Skin of body (tissue), 2 donors: Measurements from ENCODE around the gene FAM216B. TPM values are rescaled to one million over a fixed set of nuclear protein-coding genes. Genes with fewer than 3 reads are reported as not detected.
A peak's percentile ranks its signal among the peaks of the same experiment; 100 is the strongest.
"Not testable (repeated sequence)": the region's sequence is repeated elsewhere in the genome, so short reads cannot be mapped to it uniquely, and the experiment has no call there.

Source experiments
- DNase-seq: peaks from one replicate; lab custom pipeline; 2025; lab: John Stamatoyannopoulos, UW
- total RNA-seq: library from RNA; depleted of rRNA; stranded (reverse); fragments of >200 nt; gene quantifications from one replicate; pipeline ENCODE4 v1.2.3, GENCODE V29; 2014

The FAM216B gene
- total RNA-seq, 1 donor from 2014 or later = not detected

- no peak for DNase-seq
Measured at GRCh38 chr13:42780044-42780443, 1.3 kb upstream of the FAM216B start.

DNA sequence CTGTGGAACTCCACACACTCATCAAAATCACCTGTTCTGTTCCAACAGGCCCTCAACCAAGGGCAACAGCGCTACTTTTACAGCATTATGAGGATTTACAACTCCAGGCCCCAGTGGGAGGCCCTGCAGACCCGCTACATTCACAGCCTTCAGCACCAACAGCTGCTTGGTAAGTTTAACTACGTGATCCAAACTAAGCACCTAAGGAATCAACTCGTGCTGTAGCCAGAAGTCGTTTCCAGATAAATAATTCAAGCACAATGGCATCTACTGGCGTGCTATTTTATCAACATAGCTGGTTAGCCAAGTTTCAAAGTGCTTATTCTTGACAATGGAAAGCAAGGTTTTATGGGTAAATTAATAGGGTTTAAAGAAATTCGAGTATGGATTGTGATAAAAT, 5.3 kb downstream of the FAM216B start:
- DNase-seq = no peak

DNA sequence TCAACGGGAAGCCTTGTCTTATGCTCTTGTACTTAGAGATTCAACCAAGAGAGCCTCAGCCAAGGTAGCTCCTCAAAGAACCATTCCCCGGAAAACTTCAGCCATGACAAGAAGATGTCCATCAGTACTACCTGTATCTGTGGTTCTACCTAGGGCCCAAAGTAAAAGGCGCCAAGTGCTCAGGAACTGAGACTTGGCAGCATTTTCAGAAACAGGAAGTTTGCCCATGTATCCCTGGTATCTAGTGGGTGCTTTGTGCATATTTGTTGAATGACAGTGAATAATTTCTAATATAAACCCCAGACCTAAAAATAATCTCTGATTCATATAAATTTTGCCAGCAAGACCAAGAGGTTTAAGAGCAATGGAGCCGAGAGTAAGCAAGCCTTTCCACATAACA, 7.2 kb downstream of the FAM216B start:
- DNase-seq = no peak

- no peak for DNase-seq
Measured at GRCh38 chr13:42792154-42792553, 10.8 kb downstream of the FAM216B start.

DNA sequence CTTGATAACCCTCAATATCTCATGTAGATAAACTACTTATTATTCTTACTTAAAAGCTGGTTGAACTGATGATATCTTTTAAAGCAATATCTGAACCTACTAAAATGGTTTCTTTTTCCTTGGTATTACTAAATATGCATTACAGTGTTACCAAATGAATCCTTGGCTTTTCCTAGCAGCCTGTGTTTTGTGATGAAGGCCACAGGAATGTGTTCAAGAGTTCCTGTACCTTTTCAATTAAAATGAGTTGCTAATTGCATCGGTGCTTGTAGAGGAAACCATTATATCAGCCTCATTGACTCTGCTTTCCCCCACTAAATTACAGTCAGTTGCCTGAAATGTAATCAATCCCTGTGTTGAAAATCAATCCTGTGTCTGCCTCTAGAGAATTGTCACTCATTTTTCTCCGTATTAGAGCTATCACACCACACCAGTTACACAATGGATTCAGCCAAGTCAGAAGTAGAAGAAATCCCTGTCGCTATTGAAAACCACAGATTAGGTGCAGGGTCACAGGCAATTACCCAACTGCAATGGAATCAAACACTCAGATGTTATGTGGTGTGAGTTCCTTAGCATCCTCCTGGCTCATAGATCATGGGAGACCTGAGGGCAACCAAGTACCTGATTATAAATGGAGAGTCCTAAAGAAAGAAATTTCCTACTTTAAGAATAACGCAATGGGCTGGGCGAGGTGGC, 13.3 kb downstream of the FAM216B start:
- no peak for DNase-seq

- no peak for DNase-seq
Measured at GRCh38 chr13:42795666-42796065, 14.3 kb downstream of the FAM216B start.

DNA sequence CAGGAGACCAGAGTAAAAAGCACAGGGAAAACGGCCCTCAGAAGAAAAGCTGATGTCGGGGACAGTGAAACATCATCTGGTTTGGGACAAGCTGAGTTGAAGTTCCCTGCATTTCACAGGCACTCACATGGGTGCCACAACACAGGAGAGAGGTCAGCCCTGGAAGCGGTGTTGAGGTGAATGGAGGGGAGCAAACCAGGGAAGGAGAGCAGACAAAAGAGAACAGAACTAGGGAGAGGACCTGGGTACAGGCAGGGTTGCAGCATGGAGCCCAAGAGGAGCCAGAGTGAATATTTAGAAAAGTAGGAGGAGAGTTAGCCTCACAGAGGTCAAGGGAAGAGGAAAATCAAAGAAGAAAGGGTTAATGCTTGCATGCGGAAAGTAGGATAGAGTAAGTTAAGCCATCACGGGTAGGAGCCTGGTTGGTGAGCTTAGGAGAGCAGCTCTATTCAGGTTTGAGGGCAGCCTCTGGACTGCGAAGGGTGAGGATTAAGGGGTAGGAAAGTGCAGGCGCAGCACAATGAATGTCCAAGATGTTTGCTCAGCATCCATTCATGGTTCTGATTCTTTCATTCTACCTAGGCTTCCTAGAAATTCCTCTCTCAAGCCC, 15.5 kb downstream of the FAM216B start:
- no peak for DNase-seq

GRCh38 chr13:42798118-42798517, 16.7 kb downstream of the FAM216B start:
- no peak for DNase-seq

DNA sequence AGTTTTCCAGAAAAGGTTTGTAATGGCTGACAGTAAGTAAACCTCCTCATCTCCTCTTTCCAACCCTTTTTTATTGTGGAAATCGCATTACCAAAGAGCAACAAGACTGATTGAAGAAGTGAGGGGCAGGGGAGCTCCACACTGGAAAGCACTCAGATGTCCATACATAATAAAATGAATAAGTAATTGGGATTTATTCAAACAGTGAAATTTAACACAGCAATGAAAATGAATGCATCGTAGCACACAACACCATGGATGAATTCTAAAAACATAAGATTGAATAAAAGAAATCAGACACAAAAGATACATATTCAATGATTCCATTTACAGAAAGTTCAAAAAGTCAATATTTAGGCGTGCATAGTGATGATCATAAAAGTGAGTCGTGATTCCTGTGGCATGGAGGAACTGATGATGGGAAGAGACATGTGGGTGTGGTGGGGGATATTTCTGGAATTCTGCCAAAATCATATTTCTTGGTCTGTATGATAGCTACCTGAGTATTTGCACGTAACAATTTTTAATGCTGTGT, 18.8 kb downstream of the FAM216B start:
- DNase-seq = no peak

GRCh38 chr13:42803563-42804204, 22.3 kb downstream of the FAM216B start:
- DNase-seq = no peak

DNA sequence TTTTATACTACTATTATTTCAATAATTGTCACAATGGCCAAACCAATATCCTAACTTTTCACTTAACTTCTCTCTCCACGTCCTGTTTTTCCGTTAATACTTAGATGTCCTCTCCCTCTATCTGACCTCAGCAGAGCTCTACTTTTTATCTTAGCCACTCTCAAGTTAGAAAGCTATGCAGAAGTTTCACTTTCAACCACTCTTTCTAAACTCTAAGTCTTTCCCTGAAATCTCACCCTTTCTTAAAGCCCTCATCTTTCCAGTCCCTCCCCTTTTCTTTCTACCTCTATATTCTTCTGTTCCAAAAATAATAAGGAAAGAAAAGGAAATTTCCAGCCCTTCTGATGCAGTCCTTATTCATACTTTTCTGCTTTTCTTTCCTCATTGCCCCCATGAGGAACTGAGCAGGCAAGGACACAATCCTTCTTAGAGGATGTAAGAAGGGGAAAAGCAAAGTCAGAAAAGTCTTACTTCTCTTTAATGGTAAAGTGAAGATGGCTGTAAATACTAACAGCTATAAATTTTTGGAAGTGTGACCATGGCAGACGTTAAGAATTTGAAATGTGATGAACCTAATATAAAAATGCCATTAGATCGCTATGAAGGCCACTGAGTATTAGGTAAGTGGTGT, 23.0 kb downstream of the FAM216B start:
- DNase-seq = no peak

DNA sequence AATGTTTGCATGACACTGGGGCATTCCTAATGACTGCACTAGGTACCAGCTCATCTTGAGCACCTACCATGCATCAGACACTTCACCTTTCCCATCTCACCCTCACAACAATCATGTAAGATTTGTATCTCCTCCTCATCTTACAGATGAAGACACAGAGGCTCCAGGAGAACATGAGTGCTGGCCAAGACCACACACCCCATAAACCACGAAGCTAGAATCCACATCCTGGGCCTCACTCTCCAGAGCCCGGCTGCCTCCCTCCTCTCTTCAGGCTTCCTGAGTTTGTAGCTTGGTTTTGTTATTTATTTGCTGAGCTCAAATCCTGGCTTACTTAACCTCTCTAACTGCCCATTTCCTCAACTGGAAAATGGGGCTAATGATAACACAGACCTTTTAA, 25.9 kb downstream of the FAM216B start:
- DNase-seq = no peak

GRCh38 chr13:42807866-42808265, 26.5 kb downstream of the FAM216B start:
- no peak for DNase-seq

DNA sequence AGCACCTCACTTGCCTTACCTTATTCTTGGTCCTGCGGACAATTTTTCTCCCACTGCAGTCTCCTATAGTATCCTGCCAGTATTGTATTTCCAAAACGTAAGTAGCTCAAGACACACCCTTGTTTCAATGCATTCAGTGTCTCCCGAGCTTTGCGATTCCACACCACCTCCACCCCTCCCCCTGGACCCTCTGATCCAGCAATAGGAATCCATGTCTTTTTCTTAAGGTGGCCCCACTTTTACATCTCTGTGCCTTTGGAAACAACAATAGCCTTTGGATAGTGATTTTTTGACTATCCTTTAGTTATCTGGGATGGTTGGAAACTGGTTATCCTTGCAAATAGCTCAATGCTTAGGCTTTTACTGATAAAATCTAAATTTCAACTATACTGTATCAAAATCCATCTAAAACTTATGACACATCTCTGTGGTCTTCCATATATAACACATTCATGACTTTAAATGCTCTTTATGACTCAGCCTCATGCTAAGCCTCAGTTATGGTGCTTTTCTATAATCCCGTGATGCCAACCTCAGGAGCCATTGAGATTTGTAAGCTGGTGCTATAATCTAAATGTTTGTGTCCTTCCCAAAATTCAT, 27.1 kb downstream of the FAM216B start:
- DNase-seq = no peak

- DNase-seq = no peak
Measured at GRCh38 chr13:42812316-42812715, 30.9 kb downstream of the FAM216B start.

GRCh38 chr13:42814868-42815267, 33.5 kb downstream of the FAM216B start:
- DNase-seq = peak; percentile 65

DNA sequence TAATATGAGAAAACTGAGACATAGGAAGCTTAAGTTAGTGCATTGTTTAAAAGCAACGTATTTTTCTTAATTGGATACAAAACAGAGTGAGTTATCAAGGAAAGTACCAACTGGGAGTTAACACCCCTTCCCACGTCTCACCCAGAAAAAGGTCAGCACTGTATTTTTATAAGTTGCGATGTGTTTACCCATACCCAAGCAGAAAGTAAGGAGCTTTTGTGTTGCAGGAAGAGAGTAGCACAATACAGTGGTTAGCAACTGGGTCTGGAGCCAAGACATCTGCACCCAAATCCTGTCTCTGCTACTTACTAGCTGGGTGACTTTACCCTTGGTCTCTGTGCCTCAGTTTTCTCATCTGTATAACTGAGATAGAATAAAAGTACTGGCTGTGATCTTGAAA, 34.3 kb downstream of the FAM216B start:
- DNase-seq = no peak

- no peak for DNase-seq
Measured at GRCh38 chr13:42816538-42816937, 35.2 kb downstream of the FAM216B start.

DNA sequence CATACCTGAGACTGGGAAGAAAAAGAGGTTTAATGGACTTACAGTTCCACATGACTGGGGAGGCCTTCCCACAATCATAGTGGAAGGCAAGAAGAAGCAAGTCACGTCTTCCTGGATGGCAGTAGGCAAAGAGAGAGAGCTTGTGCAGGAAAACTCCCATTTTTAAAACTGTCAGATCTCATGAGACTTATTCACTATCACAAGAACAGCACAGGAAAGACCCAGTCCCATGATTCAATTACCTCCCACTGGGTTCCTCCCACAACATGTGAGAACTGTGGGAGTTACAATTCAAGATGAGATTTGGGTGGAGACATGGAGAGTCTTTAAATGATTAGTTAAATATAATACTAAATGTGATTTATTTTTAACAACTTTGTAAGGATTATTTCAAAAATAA, 38.3 kb downstream of the FAM216B start:
- DNase-seq = not testable (repeated sequence)

GRCh38 chr13:42820451-42820850, 39.1 kb downstream of the FAM216B start:
- no peak for DNase-seq

- DNase-seq = no peak
Measured at GRCh38 chr13:42821437-42821836, 40.1 kb downstream of the FAM216B start.
